Activated CD4-positive, alpha-beta T cell treated with anti-CD3 and anti-CD28 coated beads, Interleukin-2, amount 10 ng/mL, durations not matched to agents 24 days and 14 days (primary cell): ENCODE data around the gene MAF. TPM values are rescaled to one million over a fixed set of nuclear protein-coding genes. Genes with fewer than 3 reads are reported as not detected.

Experiments used
- DNase-seq: peaks from one replicate; pipeline ENCODE4 v3.0.0; 2022
- H3K27ac Mint-ChIP-seq: one replicate; pipeline ENCODE4 v1.8.0; 2022; ENCODE audit warnings: mild to moderate bottlenecking, mixed read lengths
- H3K27me3 Mint-ChIP-seq: one replicate; pipeline ENCODE4 v1.8.0; 2022; ENCODE audit warnings: mixed read lengths
- H3K36me3 Mint-ChIP-seq: one replicate; pipeline ENCODE4 v1.8.0; 2022; ENCODE audit warnings: low read depth, mild to moderate bottlenecking, mixed read lengths
- H3K4me1 Mint-ChIP-seq: one replicate; pipeline ENCODE4 v1.8.0; 2021; ENCODE audit warnings: mixed read lengths
- H3K4me3 Mint-ChIP-seq: one replicate; pipeline ENCODE4 v1.8.0; 2022; ENCODE audit warnings: mild to moderate bottlenecking, moderate library complexity, mixed read lengths
- H3K9me3 Mint-ChIP-seq: one replicate; pipeline ENCODE4 v1.8.0; 2021; ENCODE audit warnings: mixed read lengths
- intact Hi-C: fragments of 100-400 bp; cut with micrococcal nuclease; formaldehyde crosslinking; loops from one replicate; pipeline ENCODE4 v1.15.1; 2023
- total RNA-seq: library from RNA; stranded (reverse); gene quantifications from 2 replicates; pipeline ENCODE4 v1.2.3, GENCODE V29; 2022

MAF gene
- 61.5 and 62.8 TPM in 2 replicates for total RNA-seq

- intact Hi-C loops: loop anchor here (1.0 to 10.0 kb wide), 11 partner anchors 42 to 864 kb away; no protein-coding TSS in a partner anchor
- Mint-ChIP-seq H3K4me1 (peaks cover 47% of the 10 kb centered on the region), H3K9me3 (no peaks in the 10 kb centered on the region), H3K4me3 (peak within 1 kb of the TSS; percentile 99), H3K27ac (peak within 1 kb of the TSS; percentile 99), H3K27me3 (peaks cover 8% of the 10 kb centered on the region), H3K36me3 (peaks cover 32% of the 10 kb centered on the region)
- DNase-seq: peak; percentile 97
Measured at GRCh38 chr16:79600638-79601091, at the start of gene MAF. Gene MAF (minus strand): TSS chr16:79600737. CDS start chr16:79599902, 835 bp downstream.

GRCh38 chr16:79648826-79649225 is 48.3 kb upstream of the MAF start:
- Mint-ChIP-seq H3K4me3 (no peak overlapping the region), H3K9me3 (peaks cover under 1% of the 10 kb centered on the region), H3K4me1 (peaks cover 4% of the 10 kb centered on the region), H3K36me3 (no peaks in the 10 kb centered on the region), H3K27ac (no peak overlapping the region), H3K27me3 (peaks cover 13% of the 10 kb centered on the region)
- intact Hi-C loops: no loop called here
- DNase-seq: no peak

GRCh38 chr16:79647586-79647985 is 47.0 kb upstream of the MAF start:
- no peak for DNase-seq
- H3K9me3 Mint-ChIP-seq: peaks cover 4% of the 10 kb centered on the region
- H3K36me3 Mint-ChIP-seq: no peaks in the 10 kb centered on the region
- H3K27ac Mint-ChIP-seq: no peak overlapping the region
- peaks cover 9% of the 10 kb centered on the region for H3K4me1 Mint-ChIP-seq
- H3K4me3 Mint-ChIP-seq: no peak overlapping the region
- intact Hi-C loops: no loop called here
- peaks cover 13% of the 10 kb centered on the region for H3K27me3 Mint-ChIP-seq

GRCh38 chr16:79645701-79646100 is 45.2 kb upstream of the MAF start:
- H3K27ac Mint-ChIP-seq: no peak overlapping the region
- no peak for DNase-seq
- intact Hi-C loops: no loop called here
- peaks cover 19% of the 10 kb centered on the region for H3K4me1 Mint-ChIP-seq
- no peaks in the 10 kb centered on the region for H3K36me3 Mint-ChIP-seq
- H3K27me3 Mint-ChIP-seq: peaks cover 13% of the 10 kb centered on the region
- no peak overlapping the region for H3K4me3 Mint-ChIP-seq
- peaks cover 4% of the 10 kb centered on the region for H3K9me3 Mint-ChIP-seq

GRCh38 chr16:79644971-79645667 is 44.6 kb upstream of the MAF start:
- no peak for DNase-seq
- Mint-ChIP-seq H3K27me3 (peaks cover 13% of the 10 kb centered on the region), H3K9me3 (peaks cover 4% of the 10 kb centered on the region), H3K27ac (no peak overlapping the region), H3K36me3 (no peaks in the 10 kb centered on the region), H3K4me1 (peaks cover 24% of the 10 kb centered on the region), H3K4me3 (no peak overlapping the region)
- intact Hi-C loops: loop anchor here (5.0 kb wide), 1 partner anchor 43 kb away; the partner anchor contains the start of gene MAF

- no peaks in the 10 kb centered on the region for H3K36me3 Mint-ChIP-seq
- intact Hi-C loops: loop anchor here (5.0 kb wide), 1 partner anchor 40 kb away; the partner anchor contains the start of gene MAF
- H3K27ac Mint-ChIP-seq: no peak overlapping the region
- peaks cover 7% of the 10 kb centered on the region for H3K9me3 Mint-ChIP-seq
- H3K27me3 Mint-ChIP-seq: peaks cover 5% of the 10 kb centered on the region
- H3K4me1 Mint-ChIP-seq: peaks cover 39% of the 10 kb centered on the region
- no peak overlapping the region for H3K4me3 Mint-ChIP-seq
- no peak for DNase-seq
Measured at GRCh38 chr16:79642652-79643051, 42.1 kb upstream of the MAF start.

GRCh38 chr16:79640513-79641360 is 40.2 kb upstream of the MAF start:
- peaks cover 39% of the 10 kb centered on the region for H3K4me1 Mint-ChIP-seq
- H3K36me3 Mint-ChIP-seq: no peaks in the 10 kb centered on the region
- peak; percentile 82 for DNase-seq
- peaks cover 12% of the 10 kb centered on the region for H3K9me3 Mint-ChIP-seq
- peaks cover 5% of the 10 kb centered on the region for H3K27me3 Mint-ChIP-seq
- intact Hi-C loops: loop anchor here (1.0 to 5.0 kb wide), 2 partner anchors 12 to 38 kb away; partner anchors contain the start of gene MAF
- peak overlapping the region; percentile 76 for H3K27ac Mint-ChIP-seq
- H3K4me3 Mint-ChIP-seq: peak overlapping the region; percentile 44

GRCh38 chr16:79639576-79640311 is 39.2 kb upstream of the MAF start:
- Mint-ChIP-seq H3K36me3 (no peaks in the 10 kb centered on the region), H3K4me3 (peak overlapping the region; percentile 44), H3K27ac (peak overlapping the region; percentile 76), H3K4me1 (peaks cover 39% of the 10 kb centered on the region), H3K27me3 (peaks cover 7% of the 10 kb centered on the region), H3K9me3 (peaks cover 12% of the 10 kb centered on the region)
- intact Hi-C loops: loop anchor here (1.0 to 5.0 kb wide), 2 partner anchors 11 to 37 kb away; partner anchors contain the start of gene MAF
- DNase-seq: peak; percentile 78

- intact Hi-C loops: no loop called here
- peak overlapping the region; percentile 1 for H3K4me3 Mint-ChIP-seq
- H3K27me3 Mint-ChIP-seq: peaks cover 6% of the 10 kb centered on the region
- peaks cover 44% of the 10 kb centered on the region for H3K4me1 Mint-ChIP-seq
- H3K27ac Mint-ChIP-seq: peak overlapping the region; percentile 42
- peaks cover 8% of the 10 kb centered on the region for H3K9me3 Mint-ChIP-seq
- H3K36me3 Mint-ChIP-seq: no peaks in the 10 kb centered on the region
- DNase-seq: no peak
Measured at GRCh38 chr16:79638386-79638785, 37.8 kb upstream of the MAF start.

GRCh38 chr16:79635488-79635887 is 35.0 kb upstream of the MAF start:
- peaks cover 11% of the 10 kb centered on the region for H3K9me3 Mint-ChIP-seq
- H3K36me3 Mint-ChIP-seq: no peaks in the 10 kb centered on the region
- H3K4me1 Mint-ChIP-seq: peaks cover 43% of the 10 kb centered on the region
- H3K4me3 Mint-ChIP-seq: no peak overlapping the region
- H3K27ac Mint-ChIP-seq: no peak overlapping the region
- intact Hi-C loops: no loop called here
- peaks cover 9% of the 10 kb centered on the region for H3K27me3 Mint-ChIP-seq
- DNase-seq: no peak

GRCh38 chr16:79634298-79634697 is 33.8 kb upstream of the MAF start:
- no peak for DNase-seq
- H3K4me1 Mint-ChIP-seq: peaks cover 37% of the 10 kb centered on the region
- H3K4me3 Mint-ChIP-seq: no peak overlapping the region
- H3K27me3 Mint-ChIP-seq: peaks cover 9% of the 10 kb centered on the region
- intact Hi-C loops: no loop called here
- peaks cover 23% of the 10 kb centered on the region for H3K9me3 Mint-ChIP-seq
- peaks cover 2% of the 10 kb centered on the region for H3K36me3 Mint-ChIP-seq
- H3K27ac Mint-ChIP-seq: peak overlapping the region; percentile 30

GRCh38 chr16:79632289-79632688 is 31.8 kb upstream of the MAF start:
- Mint-ChIP-seq H3K4me1 (peaks cover 48% of the 10 kb centered on the region), H3K9me3 (peaks cover 20% of the 10 kb centered on the region), H3K27me3 (peaks cover 9% of the 10 kb centered on the region), H3K27ac (peak overlapping the region; percentile 54), H3K4me3 (no peak overlapping the region), H3K36me3 (peaks cover 3% of the 10 kb centered on the region)
- DNase-seq: peak; percentile 70
- intact Hi-C loops: no loop called here

GRCh38 chr16:79628988-79629387 is 28.5 kb upstream of the MAF start:
- peaks cover 3% of the 10 kb centered on the region for H3K36me3 Mint-ChIP-seq
- no peak for DNase-seq
- intact Hi-C loops: loop anchor here (1.0 to 5.0 kb wide), 9 partner anchors 11 to 851 kb away; no protein-coding TSS in a partner anchor
- peak overlapping the region; percentile 70 for H3K4me3 Mint-ChIP-seq
- peaks cover 11% of the 10 kb centered on the region for H3K27me3 Mint-ChIP-seq
- peak overlapping the region; percentile 88 for H3K27ac Mint-ChIP-seq
- H3K4me1 Mint-ChIP-seq: peaks cover 54% of the 10 kb centered on the region
- H3K9me3 Mint-ChIP-seq: peaks cover 15% of the 10 kb centered on the region
